Measurements from ENCODE around the gene ACACA. TPM values are rescaled to one million over a fixed set of nuclear protein-coding genes. Genes with fewer than 3 reads are reported as not detected.
A peak's percentile ranks its signal among the peaks of the same experiment; 100 is the strongest.

The ACACA gene
- total RNA-seq, 1 donor from 2014 or later: 111 TPM

DNA sequence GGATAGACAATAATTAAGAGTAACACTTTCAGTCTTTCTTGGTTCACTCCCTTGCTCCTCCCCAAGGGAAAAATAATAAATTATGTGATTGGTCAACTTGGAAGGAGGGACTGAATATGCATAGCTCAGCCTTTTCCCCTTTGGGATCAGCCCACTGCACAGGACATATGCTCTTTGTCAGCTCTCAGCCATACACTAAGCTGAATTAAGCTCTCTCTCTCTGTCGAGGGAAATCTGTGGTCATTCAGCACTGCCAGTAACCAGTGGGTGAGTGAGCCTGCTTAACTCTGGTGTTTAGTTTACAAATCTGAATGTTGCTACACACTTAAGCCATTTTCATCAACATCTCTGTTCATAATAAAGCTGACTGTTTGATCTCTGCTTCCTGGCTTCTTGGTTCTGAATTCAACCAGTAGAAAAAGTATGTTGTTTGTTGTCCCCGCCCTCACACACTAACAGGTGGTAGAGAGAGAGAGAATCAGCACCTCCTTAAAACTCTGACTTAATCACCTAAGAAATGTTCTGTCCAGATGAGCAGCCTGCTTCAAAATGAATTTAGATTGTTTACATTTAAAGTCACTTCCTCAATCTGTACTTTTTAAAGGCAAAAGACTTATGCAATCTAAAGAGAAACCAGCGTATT is 133.1 kb downstream of the ACACA start:
- DNase-seq (ENCODE audit: low spot score, unreplicated experiment): no peak
- TF ChIP-seq, protein P1, sequence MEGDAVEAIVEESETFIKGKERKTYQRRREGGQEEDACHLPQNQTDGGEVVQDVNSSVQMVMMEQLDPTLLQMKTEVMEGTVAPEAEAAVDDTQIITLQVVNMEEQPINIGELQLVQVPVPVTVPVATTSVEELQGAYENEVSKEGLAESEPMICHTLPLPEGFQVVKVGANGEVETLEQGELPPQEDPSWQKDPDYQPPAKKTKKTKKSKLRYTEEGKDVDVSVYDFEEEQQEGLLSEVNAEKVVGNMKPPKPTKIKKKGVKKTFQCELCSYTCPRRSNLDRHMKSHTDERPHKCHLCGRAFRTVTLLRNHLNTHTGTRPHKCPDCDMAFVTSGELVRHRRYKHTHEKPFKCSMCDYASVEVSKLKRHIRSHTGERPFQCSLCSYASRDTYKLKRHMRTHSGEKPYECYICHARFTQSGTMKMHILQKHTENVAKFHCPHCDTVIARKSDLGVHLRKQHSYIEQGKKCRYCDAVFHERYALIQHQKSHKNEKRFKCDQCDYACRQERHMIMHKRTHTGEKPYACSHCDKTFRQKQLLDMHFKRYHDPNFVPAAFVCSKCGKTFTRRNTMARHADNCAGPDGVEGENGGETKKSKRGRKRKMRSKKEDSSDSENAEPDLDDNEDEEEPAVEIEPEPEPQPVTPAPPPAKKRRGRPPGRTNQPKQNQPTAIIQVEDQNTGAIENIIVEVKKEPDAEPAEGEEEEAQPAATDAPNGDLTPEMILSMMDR (IDR thresholded peaks at IDR 0.05; ENCODE audit: unreplicated experiment): no peak
- Mint-ChIP-seq H3K9me3 (ENCODE audit: low read depth) (no peaks in the 10 kb centered on the region), H3K4me3 (ENCODE audit: low read depth) (no peak overlapping the region), H3K4me1 (ENCODE audit: low read depth) (peaks cover 13% of the 10 kb centered on the region), H3K27ac (peak overlapping the region; percentile 25), H3K36me3 (ENCODE audit: insufficient read depth) (peaks cover 29% of the 10 kb centered on the region), H3K27me3 (no peaks in the 10 kb centered on the region)

DNA sequence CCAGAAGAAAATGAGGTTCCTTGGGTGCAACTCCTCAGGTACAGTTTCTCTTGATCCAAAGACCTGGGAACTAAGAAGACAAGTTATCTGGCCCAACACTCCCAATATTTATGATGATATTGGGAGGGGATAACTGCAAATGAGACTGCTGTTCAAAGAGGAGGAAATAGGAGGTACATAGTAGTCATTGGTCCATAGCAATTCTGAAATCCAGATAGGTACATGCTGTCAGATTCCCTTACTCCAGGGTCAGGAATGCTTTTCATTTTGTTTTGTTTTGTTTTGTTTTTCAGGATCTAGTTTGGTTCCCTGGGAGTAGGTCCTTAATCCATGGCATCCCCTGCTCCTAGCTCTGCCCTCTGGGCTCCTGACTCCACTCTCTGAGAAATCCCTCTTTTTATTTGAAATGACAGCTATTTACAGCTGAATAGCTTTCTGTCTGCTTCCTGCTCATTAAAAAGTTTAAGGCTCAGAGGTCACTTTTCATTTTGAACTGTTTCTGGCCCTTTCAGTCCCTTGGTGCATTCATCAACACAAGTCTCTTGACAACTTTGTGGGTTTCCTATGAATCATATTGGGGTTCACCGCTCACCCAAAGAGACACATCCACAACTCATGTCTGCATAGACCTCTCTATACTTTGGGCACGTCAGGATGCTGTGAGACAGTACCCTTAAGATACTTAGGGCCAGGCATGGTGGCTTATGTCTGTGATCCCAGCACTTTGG is 141.0 kb downstream of the ACACA start:
- DNase-seq (ENCODE audit: low spot score, unreplicated experiment): no peak
- Mint-ChIP-seq H3K36me3 (ENCODE audit: insufficient read depth) (peaks cover 53% of the 10 kb centered on the region), H3K27ac (no peak overlapping the region), H3K4me1 (ENCODE audit: low read depth) (peaks cover 3% of the 10 kb centered on the region), H3K9me3 (ENCODE audit: low read depth) (peaks cover 8% of the 10 kb centered on the region), H3K4me3 (ENCODE audit: low read depth) (no peak overlapping the region), H3K27me3 (no peaks in the 10 kb centered on the region)
- TF ChIP-seq, protein P1 (IDR thresholded peaks at IDR 0.05; ENCODE audit: unreplicated experiment): no peak

DNA sequence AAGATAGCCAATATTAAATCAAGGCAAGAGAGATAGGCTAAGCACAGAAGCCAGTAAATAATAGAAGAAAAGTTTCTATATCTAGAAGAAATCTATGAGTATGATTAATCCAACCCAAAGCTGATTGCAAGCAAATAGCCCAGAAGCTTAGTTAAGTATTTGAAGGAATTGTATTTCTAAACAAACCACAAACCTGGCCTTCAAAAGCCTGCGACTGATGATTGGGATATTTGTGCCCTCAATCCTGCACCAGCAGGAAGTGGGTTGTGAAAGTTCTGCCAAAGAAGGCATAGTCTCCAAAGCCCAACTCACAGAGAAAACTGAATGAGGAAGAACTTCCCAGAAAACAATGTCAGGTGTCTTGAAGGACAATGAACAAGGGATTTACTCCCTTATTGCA is 145.3 kb downstream of the ACACA start:
- no peak for DNase-seq (ENCODE audit: low spot score, unreplicated experiment)
- Mint-ChIP-seq H3K4me1 (ENCODE audit: low read depth) (no peaks in the 10 kb centered on the region), H3K27me3 (no peaks in the 10 kb centered on the region), H3K36me3 (ENCODE audit: insufficient read depth) (peaks cover 38% of the 10 kb centered on the region), H3K27ac (no peak overlapping the region), H3K4me3 (ENCODE audit: low read depth) (no peak overlapping the region), H3K9me3 (ENCODE audit: low read depth) (peaks cover 8% of the 10 kb centered on the region)
- TF ChIP-seq, protein P1 (IDR thresholded peaks at IDR 0.05; ENCODE audit: unreplicated experiment): no peak

DNA sequence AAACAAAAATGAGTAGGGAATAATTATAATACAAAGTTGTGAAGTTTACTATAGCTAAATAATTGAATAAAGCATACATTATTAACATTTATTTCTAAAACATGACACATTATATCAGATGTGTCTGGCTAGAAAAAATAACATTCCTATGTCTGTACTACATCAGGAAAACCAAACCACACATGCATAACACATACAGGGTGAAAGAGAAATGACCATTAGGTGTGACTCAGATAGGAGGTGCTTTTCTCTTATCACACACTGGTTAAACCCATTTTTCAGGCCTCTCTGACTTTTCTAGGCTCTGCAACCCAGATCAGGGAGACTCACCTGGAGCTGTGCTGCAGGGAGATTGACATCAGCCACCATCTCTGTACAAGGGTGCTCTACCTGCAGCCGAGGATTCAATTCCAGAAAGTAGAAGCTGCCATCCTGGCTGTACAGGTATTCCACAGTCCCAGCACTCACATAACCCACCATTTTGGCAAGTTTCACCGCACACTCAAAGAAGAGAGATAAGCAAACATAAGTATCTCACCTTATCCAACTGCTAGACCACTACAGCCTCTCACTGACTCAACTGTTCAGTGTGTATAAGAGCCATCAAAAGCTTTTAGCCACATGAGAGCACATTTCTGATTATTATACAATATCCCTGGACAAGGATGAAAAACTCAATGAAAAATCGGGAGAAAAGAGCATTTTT is 147.5 kb downstream of the ACACA start:
- DNase-seq (ENCODE audit: low spot score, unreplicated experiment): no peak
- H3K9me3 Mint-ChIP-seq (ENCODE audit: low read depth): no peaks in the 10 kb centered on the region
- no peaks in the 10 kb centered on the region for H3K4me1 Mint-ChIP-seq (ENCODE audit: low read depth)
- H3K4me3 Mint-ChIP-seq (ENCODE audit: low read depth): no peak overlapping the region
- peaks cover 21% of the 10 kb centered on the region for H3K36me3 Mint-ChIP-seq (ENCODE audit: insufficient read depth)
- H3K27me3 Mint-ChIP-seq: no peaks in the 10 kb centered on the region
- TF ChIP-seq, protein P1 (IDR thresholded peaks at IDR 0.05; ENCODE audit: unreplicated experiment): no peak
- H3K27ac Mint-ChIP-seq: peak overlapping the region; percentile 25

DNA sequence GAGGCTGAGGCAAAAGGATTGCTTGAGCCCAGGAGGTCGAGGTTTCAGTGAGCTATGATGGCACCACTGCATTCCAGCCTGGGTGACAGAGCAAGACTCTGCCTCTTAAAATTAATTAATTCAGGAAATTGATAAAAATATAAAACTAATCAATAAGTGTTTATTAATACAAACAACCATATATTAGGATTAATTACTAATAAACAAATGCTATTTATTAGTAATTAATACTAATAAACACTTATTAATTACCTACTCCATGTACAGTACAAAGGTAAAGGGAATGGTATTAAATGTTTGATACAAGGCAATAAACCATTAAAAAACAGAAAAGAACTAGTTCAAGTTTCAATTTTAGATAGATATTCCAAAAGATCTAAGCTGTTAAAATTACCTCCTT is 150.0 kb downstream of the ACACA start:
- no peaks in the 10 kb centered on the region for H3K27me3 Mint-ChIP-seq
- H3K9me3 Mint-ChIP-seq (ENCODE audit: low read depth): no peaks in the 10 kb centered on the region
- H3K36me3 Mint-ChIP-seq (ENCODE audit: insufficient read depth): peaks cover 17% of the 10 kb centered on the region
- TF ChIP-seq, protein P1 (IDR thresholded peaks at IDR 0.05; ENCODE audit: unreplicated experiment): no peak
- H3K4me1 Mint-ChIP-seq (ENCODE audit: low read depth): peaks cover 3% of the 10 kb centered on the region
- no peak overlapping the region for H3K4me3 Mint-ChIP-seq (ENCODE audit: low read depth)
- DNase-seq (ENCODE audit: low spot score, unreplicated experiment): no peak
- no peak overlapping the region for H3K27ac Mint-ChIP-seq
